ENCODE results near the gene OR2F1.

The OR2F1 gene

DNA sequence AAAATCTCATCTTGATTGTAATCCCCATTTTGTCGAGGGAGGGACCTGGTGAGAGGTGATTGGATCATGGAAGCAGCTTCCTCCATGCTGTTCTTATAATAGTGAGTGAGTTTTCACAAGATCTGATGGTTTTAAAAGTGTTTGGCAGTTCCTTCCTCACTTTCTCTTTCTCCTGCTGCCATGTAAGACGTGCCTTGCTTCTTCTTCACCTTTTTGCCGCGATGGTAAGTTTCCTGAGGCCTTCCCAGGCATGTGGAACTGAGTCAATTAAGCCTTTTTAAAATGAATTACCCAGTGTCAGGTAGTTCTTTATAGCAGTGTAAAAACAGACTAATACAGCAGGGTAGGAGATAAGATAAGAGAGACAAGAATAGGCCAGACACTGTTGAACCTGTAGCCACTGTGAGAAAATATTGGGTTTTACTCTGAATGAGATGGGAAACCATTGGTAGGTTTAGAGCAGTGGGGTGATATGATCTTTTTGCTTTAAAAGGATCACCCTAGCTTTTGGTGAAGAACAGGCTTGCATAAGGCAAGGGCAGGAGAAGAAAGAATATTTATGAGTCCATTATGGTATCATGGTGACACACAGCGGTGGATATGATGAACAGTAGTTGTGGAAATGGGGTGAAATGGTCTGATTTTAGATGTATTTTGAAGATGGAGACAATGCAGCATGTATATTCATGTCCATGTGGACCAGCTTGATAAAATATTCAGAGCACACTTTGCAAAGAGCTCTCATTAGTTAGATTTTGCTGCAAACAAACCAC is 57.0 kb downstream of the OR2F1 start:
- TF ChIP-seq, protein P1, sequence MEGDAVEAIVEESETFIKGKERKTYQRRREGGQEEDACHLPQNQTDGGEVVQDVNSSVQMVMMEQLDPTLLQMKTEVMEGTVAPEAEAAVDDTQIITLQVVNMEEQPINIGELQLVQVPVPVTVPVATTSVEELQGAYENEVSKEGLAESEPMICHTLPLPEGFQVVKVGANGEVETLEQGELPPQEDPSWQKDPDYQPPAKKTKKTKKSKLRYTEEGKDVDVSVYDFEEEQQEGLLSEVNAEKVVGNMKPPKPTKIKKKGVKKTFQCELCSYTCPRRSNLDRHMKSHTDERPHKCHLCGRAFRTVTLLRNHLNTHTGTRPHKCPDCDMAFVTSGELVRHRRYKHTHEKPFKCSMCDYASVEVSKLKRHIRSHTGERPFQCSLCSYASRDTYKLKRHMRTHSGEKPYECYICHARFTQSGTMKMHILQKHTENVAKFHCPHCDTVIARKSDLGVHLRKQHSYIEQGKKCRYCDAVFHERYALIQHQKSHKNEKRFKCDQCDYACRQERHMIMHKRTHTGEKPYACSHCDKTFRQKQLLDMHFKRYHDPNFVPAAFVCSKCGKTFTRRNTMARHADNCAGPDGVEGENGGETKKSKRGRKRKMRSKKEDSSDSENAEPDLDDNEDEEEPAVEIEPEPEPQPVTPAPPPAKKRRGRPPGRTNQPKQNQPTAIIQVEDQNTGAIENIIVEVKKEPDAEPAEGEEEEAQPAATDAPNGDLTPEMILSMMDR (IDR thresholded peaks at IDR 0.05; ENCODE audit: low read depth, low read length, missing control alignments): no peak
- Histone ChIP-seq H3K27ac (no peak overlapping the region), H3K4me3 (ENCODE audit: low read depth, low read length) (no peak overlapping the region), H3K36me3 (replicated peaks) (no peaks in the 10 kb centered on the region), H3K27me3 (replicated peaks) (no peaks in the 10 kb centered on the region)
- DNase-seq: no peak
- in situ Hi-C loops (cut with HindIII; ENCODE audit: low pct_ligation_motif_present, low sequenced_read_pairs): no loop called here
